GM06990 (cell line): ENCODE results near the gene OR10G8.

Experiments used
- DNase-seq: peaks from one replicate; pipeline ENCODE4 v3.0.0-alpha.2; 2011; ENCODE audit not compliant: insufficient read length; ENCODE audit errors: extremely low read depth
- H3K27me3 ChIP-seq: replicated peaks from 2 replicates; pipeline ENCODE4 v1.6.0; 2011; ENCODE audit warnings: low read length; ENCODE audit not compliant: control insufficient read depth, insufficient read depth
- H3K36me3 ChIP-seq: 2 replicates; pipeline ENCODE4 v1.5.1; 2011; ENCODE audit warnings: low read length; ENCODE audit not compliant: control insufficient read depth, insufficient read depth
- H3K4me3 ChIP-seq: replicated peaks from 2 replicates; pipeline ENCODE4 v1.5.1; 2011; ENCODE audit warnings: low read depth, mild to moderate bottlenecking, control low read depth, low read length
- CTCF ChIP-seq: IDR thresholded peaks from 2 replicates; pipeline ENCODE4 v1.5.1; 2011; ENCODE audit warnings: low read length, control low read depth, mild to moderate bottlenecking, inconsistent platforms; ENCODE audit not compliant: insufficient read depth, poor library complexity, severe bottlenecking

Gene OR10G8

GRCh38 chr11:124079631-124080326 lies 53.2 kb downstream of the OR10G8 start:
- no peak for TF ChIP-seq CTCF
- no peak for DNase-seq
- no peaks in the 10 kb centered on the region for H3K36me3 ChIP-seq
- no peak overlapping the region for H3K4me3 ChIP-seq
- no peaks in the 10 kb centered on the region; the same call in 1 of the 2 replicates for H3K27me3 ChIP-seq
